Breast epithelium (tissue), 3 donors: ENCODE data around the gene DOCK3.

Experiments
- POLR2A ChIP-seq: fragments of 450-650 bp; IDR thresholded peaks from one replicate; pipeline ENCODE4 v1.6.1; 2016; ENCODE audit warnings: antibody characterized with exemption, mild to moderate bottlenecking, moderate library complexity
- POLR2AphosphoS5 ChIP-seq, 3 donors: sonication (generic); formaldehyde crosslinking; IDR thresholded peaks; one replicate each; pipeline ENCODE4 v1.6.1; 2017; ENCODE audit warnings: antibody characterized with exemption in 3 of 3
- TF ChIP-seq, protein P1 (sequence below), 3 donors: fragments of 450-650 bp; IDR thresholded peaks; one replicate each; pipeline ENCODE4 v1.5.1; 2016 to 2017; ENCODE audit warnings: antibody characterized with exemption in 3 of 3, mild to moderate bottlenecking in 3 of 3, moderate library complexity in 3 of 3

DNA sequence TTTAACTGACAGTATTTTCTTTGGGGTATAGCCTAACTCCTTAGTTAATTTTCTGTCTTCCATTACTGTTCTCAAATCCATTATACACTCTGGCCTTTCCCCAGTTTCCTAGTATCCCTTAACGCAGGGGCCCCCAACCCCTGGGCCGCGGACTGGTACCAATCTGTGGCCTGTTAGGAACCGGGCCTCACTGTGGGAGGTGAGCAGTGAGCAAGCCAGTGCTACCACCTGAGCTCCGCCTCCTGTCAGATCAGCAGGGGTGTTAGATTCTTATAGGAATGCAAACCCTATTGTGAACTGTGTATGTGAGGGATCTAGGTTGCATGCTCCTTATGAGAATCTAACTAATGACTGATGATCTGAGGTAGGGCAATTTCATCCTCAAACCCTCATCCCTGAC is 75.1 kb downstream of the DOCK3 start:
- TF ChIP-seq, protein P1, sequence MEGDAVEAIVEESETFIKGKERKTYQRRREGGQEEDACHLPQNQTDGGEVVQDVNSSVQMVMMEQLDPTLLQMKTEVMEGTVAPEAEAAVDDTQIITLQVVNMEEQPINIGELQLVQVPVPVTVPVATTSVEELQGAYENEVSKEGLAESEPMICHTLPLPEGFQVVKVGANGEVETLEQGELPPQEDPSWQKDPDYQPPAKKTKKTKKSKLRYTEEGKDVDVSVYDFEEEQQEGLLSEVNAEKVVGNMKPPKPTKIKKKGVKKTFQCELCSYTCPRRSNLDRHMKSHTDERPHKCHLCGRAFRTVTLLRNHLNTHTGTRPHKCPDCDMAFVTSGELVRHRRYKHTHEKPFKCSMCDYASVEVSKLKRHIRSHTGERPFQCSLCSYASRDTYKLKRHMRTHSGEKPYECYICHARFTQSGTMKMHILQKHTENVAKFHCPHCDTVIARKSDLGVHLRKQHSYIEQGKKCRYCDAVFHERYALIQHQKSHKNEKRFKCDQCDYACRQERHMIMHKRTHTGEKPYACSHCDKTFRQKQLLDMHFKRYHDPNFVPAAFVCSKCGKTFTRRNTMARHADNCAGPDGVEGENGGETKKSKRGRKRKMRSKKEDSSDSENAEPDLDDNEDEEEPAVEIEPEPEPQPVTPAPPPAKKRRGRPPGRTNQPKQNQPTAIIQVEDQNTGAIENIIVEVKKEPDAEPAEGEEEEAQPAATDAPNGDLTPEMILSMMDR (IDR thresholded peaks at IDR 0.05), result no peak
- no peak for TF ChIP-seq POLR2AphosphoS5 (IDR thresholded peaks at IDR 0.05)
- no peak for TF ChIP-seq POLR2A
